Glomerular visceral epithelial cell (primary cell): ENCODE measurements around the gene POLR1D.

Source experiments
- DNase-seq: peaks from one replicate; pipeline ENCODE4 v3.0.0-alpha.2; 2016; ENCODE audit errors: extremely low spot score

The POLR1D gene

GRCh38 chr13:27621366-27622101, at the start of gene POLR1D:
POLR1D (plus strand) TSS chr13:27621892; CDS start chr13:27621984, 92 bp downstream.
- peak; percentile 86 for DNase-seq

- no peak for DNase-seq
Measured at GRCh38 chr13:27572234-27572901, 49.3 kb upstream of the POLR1D start.

- DNase-seq: peak; percentile 32
Measured at GRCh38 chr13:27573265-27573664, 48.4 kb upstream of the POLR1D start.

GRCh38 chr13:27574661-27575060, 47.0 kb upstream of the POLR1D start:
- DNase-seq: no peak

GRCh38 chr13:27578121-27579030, 43.3 kb upstream of the POLR1D start:
- DNase-seq: no peak

GRCh38 chr13:27583645-27584044, 38.0 kb upstream of the POLR1D start:
- DNase-seq: peak; percentile 20

- no peak for DNase-seq
Measured at GRCh38 chr13:27587095-27587746, 34.5 kb upstream of the POLR1D start.

- no peak for DNase-seq
Measured at GRCh38 chr13:27588405-27588804, 33.3 kb upstream of the POLR1D start.

GRCh38 chr13:27592865-27593264, 28.8 kb upstream of the POLR1D start:
- no peak for DNase-seq

- no peak for DNase-seq
Measured at GRCh38 chr13:27593267-27593666, 28.4 kb upstream of the POLR1D start.

GRCh38 chr13:27595055-27595811, 26.5 kb upstream of the POLR1D start:
- peak; percentile 22 for DNase-seq

- no peak for DNase-seq
Measured at GRCh38 chr13:27599096-27599495, 22.6 kb upstream of the POLR1D start.

- peak; percentile 80 for DNase-seq
Measured at GRCh38 chr13:27599845-27600553, 21.7 kb upstream of the POLR1D start.

GRCh38 chr13:27600711-27601110, 21.0 kb upstream of the POLR1D start:
- no peak for DNase-seq

GRCh38 chr13:27601208-27601607, 20.5 kb upstream of the POLR1D start:
- no peak for DNase-seq

- DNase-seq: no peak
Measured at GRCh38 chr13:27601803-27602202, 19.9 kb upstream of the POLR1D start.

GRCh38 chr13:27605099-27605498, 16.6 kb upstream of the POLR1D start:
- DNase-seq: no peak

GRCh38 chr13:27605610-27606200, 16.0 kb upstream of the POLR1D start:
- DNase-seq: no peak

- DNase-seq: peak; percentile 54
Measured at GRCh38 chr13:27607125-27607524, 14.6 kb upstream of the POLR1D start.

GRCh38 chr13:27613628-27614027, 8.1 kb upstream of the POLR1D start:
- DNase-seq: no peak
